Activated CD8-positive, alpha-beta memory T cell treated with anti-CD3 and anti-CD28 coated beads, Interleukin-2, amount 10 ng/mL, durations not matched to agents 7 days and 5 days (primary cell): ENCODE measurements around the gene TSPAN18. TPM values are rescaled to one million over a fixed set of nuclear protein-coding genes. Genes with fewer than 3 reads are reported as not detected.

Experiments used
- ATAC-seq: fragments of 150-1000 bp; cut with Tn5 transposase; one replicate; pipeline ENCODE4 v1.10.0; 2021; ENCODE audit warnings: moderate library complexity
- CTCF ChIA-PET: fragments of 350-600 bp; sonication (Branson Sonifier 250); formaldehyde crosslinking; loops from one replicate; lab custom pipeline; 2021; ENCODE audit warnings: antibody characterized with exemption; lab: Charles Lee
- DNase-seq: peaks from one replicate; pipeline ENCODE4 v3.0.0-alpha.2; 2020
- H3K27ac Mint-ChIP-seq: one replicate; pipeline ENCODE4 v1.8.0; 2021; ENCODE audit warnings: mild to moderate bottlenecking, mixed read lengths
- H3K27me3 Mint-ChIP-seq: one replicate; pipeline ENCODE4 v1.8.0; 2021; ENCODE audit warnings: mixed read lengths
- H3K36me3 Mint-ChIP-seq: one replicate; pipeline ENCODE4 v1.8.0; 2021; ENCODE audit warnings: mild to moderate bottlenecking, mixed read lengths
- H3K4me1 Mint-ChIP-seq: one replicate; pipeline ENCODE4 v1.8.0; 2021; ENCODE audit warnings: mixed read lengths
- H3K4me3 Mint-ChIP-seq: one replicate; pipeline ENCODE4 v1.8.0; 2021; ENCODE audit warnings: mild to moderate bottlenecking, moderate library complexity, mixed read lengths
- H3K9me3 Mint-ChIP-seq: one replicate; pipeline ENCODE4 v1.8.0; 2022; ENCODE audit warnings: low read depth, mixed read lengths
- total RNA-seq, 2 experiments: library from RNA; stranded (reverse); gene quantifications; one replicate each; pipeline ENCODE4 v1.2.3, GENCODE V29; 2021

The TSPAN18 gene
- total RNA-seq: 1 to 10 TPM; 3.8 to 6.1 TPM

GRCh38 chr11:44726283-44727113 lies at the start of gene TSPAN18:
Gene TSPAN18, plus strand, starts transcription at chr11:44726962. Its CDS starts 179,455 bp downstream, at chr11:44906417.
- H3K27ac Mint-ChIP-seq: no peak within 1 kb of the TSS

GRCh38 chr11:44680982-44681597 lies 45.7 kb upstream of the TSPAN18 start:
- Mint-ChIP-seq H3K27ac (peak overlapping the region; percentile 84), H3K4me1 (peaks cover 37% of the 10 kb centered on the region), H3K36me3 (peaks cover 6% of the 10 kb centered on the region), H3K27me3 (peaks cover 6% of the 10 kb centered on the region), H3K4me3 (peak overlapping the region; percentile 64), H3K9me3 (peaks cover 2% of the 10 kb centered on the region)
- CTCF ChIA-PET: interaction anchor here (1.3 to 1.8 kb wide), 3 partner anchors 13 to 94 kb away, joined by 3 to 5 read pairs (median 4); no protein-coding TSS in a partner anchor
- ATAC-seq (peak; percentile 96), DNase-seq (peak; percentile 93)

More at GRCh38 chr11:44726283-44727113, at the start of gene TSPAN18:
- H3K4me3 Mint-ChIP-seq: peak within 1 kb of the TSS; percentile 71
- no peaks in the 10 kb centered on the region for H3K36me3 Mint-ChIP-seq
- CTCF ChIA-PET: interaction anchor here (0.7 to 1.7 kb wide), 5 partner anchors 49 to 184 kb away, joined by 3 to 12 read pairs (median 3); no protein-coding TSS in a partner anchor
- peaks cover 31% of the 10 kb centered on the region for H3K4me1 Mint-ChIP-seq
- DNase-seq (no peak), ATAC-seq (peak; percentile 54)
- no peaks in the 10 kb centered on the region for H3K9me3 Mint-ChIP-seq
- H3K27me3 Mint-ChIP-seq: peaks cover 49% of the 10 kb centered on the region

- peak; percentile 8 for ATAC-seq
- peak overlapping the region; percentile 64 for H3K4me3 Mint-ChIP-seq
- H3K4me1 Mint-ChIP-seq: peaks cover 42% of the 10 kb centered on the region
These were observed 45.1 kb upstream of the TSPAN18 start for GRCh38 chr11:44681698-44682097.

GRCh38 chr11:44684859-44685281 lies 41.9 kb upstream of the TSPAN18 start:
- Mint-ChIP-seq H3K4me3 (no peak overlapping the region), H3K27me3 (peaks cover 6% of the 10 kb centered on the region), H3K36me3 (peaks cover 4% of the 10 kb centered on the region), H3K4me1 (peaks cover 51% of the 10 kb centered on the region), H3K27ac (no peak overlapping the region), H3K9me3 (peaks cover 2% of the 10 kb centered on the region)
- DNase-seq (no peak), ATAC-seq (no peak)
- CTCF ChIA-PET: interaction anchor here (0.6 to 1.6 kb wide), 2 partner anchors 89 to 937 kb away, joined by 3 read pairs; no protein-coding TSS in a partner anchor

More at GRCh38 chr11:44681698-44682097, 45.1 kb upstream of the TSPAN18 start:
- peak; percentile 43 for DNase-seq
- peaks cover 2% of the 10 kb centered on the region for H3K9me3 Mint-ChIP-seq
- H3K27ac Mint-ChIP-seq: peak overlapping the region; percentile 84
- H3K27me3 Mint-ChIP-seq: peaks cover 6% of the 10 kb centered on the region
- CTCF ChIA-PET: interaction anchor here (1.3 to 1.8 kb wide), 3 partner anchors 13 to 93 kb away, joined by 3 to 5 read pairs (median 4); no protein-coding TSS in a partner anchor
- peaks cover 6% of the 10 kb centered on the region for H3K36me3 Mint-ChIP-seq

GRCh38 chr11:44687388-44687787 lies 39.4 kb upstream of the TSPAN18 start:
- DNase-seq (no peak), ATAC-seq (no peak)
- peaks cover 6% of the 10 kb centered on the region for H3K27me3 Mint-ChIP-seq
- no peak overlapping the region for H3K27ac Mint-ChIP-seq
- peaks cover under 1% of the 10 kb centered on the region for H3K36me3 Mint-ChIP-seq
- no peak overlapping the region for H3K4me3 Mint-ChIP-seq
- peaks cover 2% of the 10 kb centered on the region for H3K9me3 Mint-ChIP-seq
- CTCF ChIA-PET: interaction anchor here (1.4 kb wide), 1 partner anchor 130 kb away, joined by 4 read pairs; no protein-coding TSS in a partner anchor
- peaks cover 26% of the 10 kb centered on the region for H3K4me1 Mint-ChIP-seq

GRCh38 chr11:44689265-44689664 lies 37.5 kb upstream of the TSPAN18 start:
- H3K36me3 Mint-ChIP-seq: no peaks in the 10 kb centered on the region
- H3K4me3 Mint-ChIP-seq: no peak overlapping the region
- ATAC-seq: no peak
- CTCF ChIA-PET: no interaction called here
- peaks cover 6% of the 10 kb centered on the region for H3K27me3 Mint-ChIP-seq
- peaks cover 19% of the 10 kb centered on the region for H3K4me1 Mint-ChIP-seq
- no peak for DNase-seq
- H3K27ac Mint-ChIP-seq: no peak overlapping the region
- peaks cover 2% of the 10 kb centered on the region for H3K9me3 Mint-ChIP-seq

GRCh38 chr11:44690651-44691050 lies 36.1 kb upstream of the TSPAN18 start:
- Mint-ChIP-seq H3K4me1 (peaks cover 27% of the 10 kb centered on the region), H3K27me3 (peaks cover 6% of the 10 kb centered on the region), H3K9me3 (peaks cover 2% of the 10 kb centered on the region), H3K4me3 (no peak overlapping the region), H3K27ac (no peak overlapping the region), H3K36me3 (no peaks in the 10 kb centered on the region)
- CTCF ChIA-PET: no interaction called here
- ATAC-seq: no peak
- no peak for DNase-seq

- peaks cover 2% of the 10 kb centered on the region for H3K9me3 Mint-ChIP-seq
- DNase-seq: no peak
- peaks cover 15% of the 10 kb centered on the region for H3K4me1 Mint-ChIP-seq
- no peak overlapping the region for H3K4me3 Mint-ChIP-seq
- H3K36me3 Mint-ChIP-seq: no peaks in the 10 kb centered on the region
- no peak overlapping the region for H3K27ac Mint-ChIP-seq
- H3K27me3 Mint-ChIP-seq: peaks cover 6% of the 10 kb centered on the region
- CTCF ChIA-PET: no interaction called here
- ATAC-seq: no peak
These were observed 34.3 kb upstream of the TSPAN18 start for GRCh38 chr11:44692460-44692859.

- no peak overlapping the region for H3K4me3 Mint-ChIP-seq
- peaks cover under 1% of the 10 kb centered on the region for H3K27me3 Mint-ChIP-seq
- H3K27ac Mint-ChIP-seq: no peak overlapping the region
- DNase-seq (no peak), ATAC-seq (no peak)
- no peaks in the 10 kb centered on the region for H3K36me3 Mint-ChIP-seq
- peaks cover under 1% of the 10 kb centered on the region for H3K9me3 Mint-ChIP-seq
- peaks cover 9% of the 10 kb centered on the region for H3K4me1 Mint-ChIP-seq
- CTCF ChIA-PET: interaction anchor here (1.5 kb wide), 2 partner anchors 12 to 141 kb away, joined by 4 to 5 read pairs; no protein-coding TSS in a partner anchor
These were observed 33.1 kb upstream of the TSPAN18 start for GRCh38 chr11:44693654-44694119.

GRCh38 chr11:44694443-44694842 lies 32.3 kb upstream of the TSPAN18 start:
- Mint-ChIP-seq H3K27ac (peak overlapping the region; percentile 36), H3K36me3 (no peaks in the 10 kb centered on the region), H3K27me3 (peaks cover 4% of the 10 kb centered on the region), H3K9me3 (no peaks in the 10 kb centered on the region), H3K4me1 (peaks cover 9% of the 10 kb centered on the region), H3K4me3 (no peak overlapping the region)
- ATAC-seq (peak; percentile 51), DNase-seq (peak; percentile 51)
- CTCF ChIA-PET: interaction anchor here (1.5 kb wide), 2 partner anchors 13 to 142 kb away, joined by 4 to 5 read pairs; no protein-coding TSS in a partner anchor

- Mint-ChIP-seq H3K4me1 (peaks cover 9% of the 10 kb centered on the region), H3K36me3 (no peaks in the 10 kb centered on the region), H3K27me3 (peaks cover 9% of the 10 kb centered on the region), H3K4me3 (no peak overlapping the region), H3K27ac (peak overlapping the region; percentile 36), H3K9me3 (no peaks in the 10 kb centered on the region)
- DNase-seq: no peak
- ATAC-seq: no peak
- CTCF ChIA-PET: interaction anchor here (1.5 kb wide), 1 partner anchor 143 kb away, joined by 4 read pairs; no protein-coding TSS in a partner anchor
These were observed 31.5 kb upstream of the TSPAN18 start for GRCh38 chr11:44695169-44695833.

GRCh38 chr11:44698252-44698912 lies 28.4 kb upstream of the TSPAN18 start:
- H3K27ac Mint-ChIP-seq: no peak overlapping the region
- CTCF ChIA-PET: no interaction called here
- H3K27me3 Mint-ChIP-seq: peaks cover 9% of the 10 kb centered on the region
- no peaks in the 10 kb centered on the region for H3K36me3 Mint-ChIP-seq
- no peak overlapping the region for H3K4me3 Mint-ChIP-seq
- peaks cover 9% of the 10 kb centered on the region for H3K4me1 Mint-ChIP-seq
- no peak for DNase-seq
- H3K9me3 Mint-ChIP-seq: no peaks in the 10 kb centered on the region
- no peak for ATAC-seq
